ENCODE data around the gene RFLNA. TPM values are rescaled to one million over a fixed set of nuclear protein-coding genes. Genes with fewer than 3 reads are reported as not detected.

Gene RFLNA
- total and polyA plus RNA-seq, 2 experiments from 2014 or later: 3.9 to 20.4 TPM

DNA sequence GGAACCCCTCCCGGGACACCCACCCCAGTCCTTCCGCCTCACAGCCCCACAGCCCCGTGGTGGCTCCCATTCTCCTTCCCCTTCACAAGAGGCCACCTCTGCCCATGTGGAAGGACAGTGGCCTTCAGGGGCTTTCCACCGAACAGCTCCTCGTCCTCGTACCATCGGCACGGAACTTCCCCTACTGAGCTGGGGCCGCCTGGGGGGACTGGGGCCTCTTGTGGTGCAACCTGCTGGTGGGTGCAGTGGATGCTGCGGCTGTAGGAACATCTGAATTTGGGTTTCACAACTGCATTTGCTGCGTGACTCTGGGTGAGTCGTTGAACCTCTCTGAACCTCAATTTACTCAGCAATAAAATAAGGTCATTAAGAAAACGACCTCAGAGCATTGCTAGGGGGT, 50.9 kb downstream of the RFLNA start:
- H3K9me3 Mint-ChIP-seq: no peaks in the 10 kb centered on the region
- Histone ChIP-seq H3K9me2 (ENCODE audit: insufficient read depth) (no peaks in the 10 kb centered on the region), H3K4me2 (no peak overlapping the region), H2AFZ (no peak overlapping the region), H3K36me3 (ENCODE audit: insufficient read depth) (peaks cover 11% of the 10 kb centered on the region), H3K27me3 (ENCODE audit: insufficient read depth) (no peaks in the 10 kb centered on the region), H4K20me1 (replicated peaks; ENCODE audit: insufficient read depth) (no peaks in the 10 kb centered on the region), H3K79me2 (replicated peaks; ENCODE audit: insufficient read depth) (no peaks in the 10 kb centered on the region), H3F3A (replicated peaks; ENCODE audit: low read depth) (no peaks in the 10 kb centered on the region), H3K27ac (ENCODE audit: low read depth) (no peak overlapping the region), H3K4me3 (no peak overlapping the region), H3K4me1 (ENCODE audit: insufficient read depth) (no peaks in the 10 kb centered on the region)
- H3K27ac Mint-ChIP-seq: no peak overlapping the region
- H3K4me1 Mint-ChIP-seq: no peaks in the 10 kb centered on the region; the same call in 2 of the 3 replicates
- no peak overlapping the region for H3K4me3 Mint-ChIP-seq
- no peak for TF ChIP-seq ZNF114 (CRISPR knock-in tag; IDR thresholded peaks at IDR 0.05)
- no peak for TF ChIP-seq ETS1 (IDR thresholded peaks at IDR 0.05)
- no peak for TF ChIP-seq NANOG (IDR thresholded peaks at IDR 0.05; ENCODE audit: borderline replicate concordance)
- TF ChIP-seq ZNF462 (CRISPR knock-in tag; IDR thresholded peaks at IDR 0.05): no peak
- TF ChIP-seq EZH2 (IDR thresholded peaks at IDR 0.05; ENCODE audit: low read depth, unreplicated experiment): no peak
- no peak for TF ChIP-seq EZH2phosphoT487 (IDR thresholded peaks at IDR 0.05; ENCODE audit: unreplicated experiment)
- TF ChIP-seq JUNB (IDR thresholded peaks at IDR 0.05; ENCODE audit: unreplicated experiment): no peak
- TF ChIP-seq POLR2AphosphoS5 (IDR thresholded peaks at IDR 0.05; ENCODE audit: low read depth): no peak
- no peak for TF ChIP-seq ZNF331 (CRISPR knock-in tag; IDR thresholded peaks at IDR 0.05; ENCODE audit: low read depth)
- TF ChIP-seq CTCF (conservative IDR thresholded peaks at IDR 0.05; ENCODE audit: low read depth in 2 of 2): no peak
- no peak for TF ChIP-seq STAT1 (IDR thresholded peaks at IDR 0.05; ENCODE audit: unreplicated experiment)
- no peak for TF ChIP-seq REST (IDR thresholded peaks at IDR 0.05; ENCODE audit: unreplicated experiment)
- no peak for ATAC-seq
- peaks cover 15% of the 10 kb centered on the region for H3K27me3 Mint-ChIP-seq (ENCODE audit: insufficient read depth, low read depth, poor library complexity)
- DNase-seq (ENCODE audit: low spot score): no peak
- H3K36me3 Mint-ChIP-seq (ENCODE audit: low read depth): peaks cover 59% of the 10 kb centered on the region

All from GM23338 (cell line).